Heart right ventricle (tissue), 16 donors: ENCODE data around the gene NOG. TPM values are rescaled to one million over a fixed set of nuclear protein-coding genes. Genes with fewer than 3 reads are reported as not detected.

Source experiments
- ATAC-seq, 8 donors: fragments of 200-7000 bp; cut with Tn5 transposase; one replicate each; pipeline ENCODE4 v1.9.1; 2020; ENCODE audit warnings: mild to moderate bottlenecking in 8 of 8, moderate library complexity in 8 of 8, moderate number of reproducible peaks in 1 of 8
- DNase-seq, 2 donors: peaks; one replicate each; pipeline ENCODE4 v3.0.0-alpha.2; 2020
- H3K27ac ChIP-seq, 10 donors: fragments of 200-600 bp; sonication (generic) in 2 of 10; one replicate each; pipeline versions ENCODE4 v1.5.0 to v1.8.0; 2020 to 2022; ENCODE audit warnings: mild to moderate bottlenecking in 3 of 10
- H3K27me3 ChIP-seq, 7 donors: fragments of 200-600 bp; one replicate each; pipeline ENCODE4 v1.8.0; 2021 to 2022; ENCODE audit warnings: mild to moderate bottlenecking in 2 of 7
- H3K36me3 ChIP-seq, 9 donors: fragments of 200-600 bp; sonication (generic) in 1 of 9; one replicate each; pipeline versions ENCODE4 v1.5.0 to v1.8.0; 2020 to 2022; ENCODE audit warnings: mild to moderate bottlenecking in 2 of 9
- H3K4me1 ChIP-seq, 9 donors: fragments of 200-600 bp; sonication (generic) in 1 of 9; one replicate each; pipeline versions ENCODE4 v1.5.0 to v1.8.0; 2020 to 2022; ENCODE audit warnings: mild to moderate bottlenecking in 4 of 9
- H3K4me3 ChIP-seq, 10 donors: fragments of 200-600 bp; sonication (generic) in 2 of 10; one replicate each; pipeline versions ENCODE4 v1.5.0 to v1.8.0; 2020 to 2022; ENCODE audit warnings: mild to moderate bottlenecking in 7 of 10, moderate library complexity in 2 of 10
- H3K9me3 ChIP-seq, 11 donors: fragments of 200-600 bp in 10 of 11; sonication (generic) in 2 of 11; one replicate each; pipeline versions ENCODE4 v1.5.0 to v1.8.0; 2013 to 2022; ENCODE audit warnings: mild to moderate bottlenecking in 2 of 11, control low read depth in 1 of 11, moderate library complexity in 1 of 11
- WGBS, 2 donors: extraction: QIAGEN DNeasy Blood & Tissue Kit; methylation state at CpG; one replicate each; pipeline ENCODE4 v1.1.7; 2013; ENCODE audit warnings: inconsistent platforms in 1 of 2; 5-methylcytosine and 5-hydroxymethylcytosine counted together
- intact Hi-C, 10 donors: fragments of 100-400 bp; cut with DNase I; formaldehyde crosslinking; loops; one replicate each; pipeline versions ENCODE4 v1.11.1 to v1.14.2; 2022
- polyA plus RNA-seq, 2 donors: library from polyadenylated mRNA; stranded (reverse); fragments of 200-250 nt; gene quantifications; one replicate each; pipeline ENCODE4 v1.2.3, GENCODE V29; 2013
- total RNA-seq, 10 donors: library from RNA; stranded (reverse); fragmentation: NEBNext Ultra II Directional in 3 of 10; extraction: Animal tissue kit (Norgen Biotek cat#: 25700) in 3 of 10; gene quantifications; one replicate each; pipeline versions ENCODE4 v1.2.1 to v1.2.4, GENCODE V29; 2021 to 2023
- TF ChIP-seq, protein P1 (sequence below), 9 donors: fragments of 200-600 bp; sonication (generic) in 2 of 9; IDR thresholded peaks; one replicate each; pipeline versions ENCODE4 v1.5.0 to v1.8.0; 2021 to 2022; ENCODE audit warnings: antibody characterized with exemption in 9 of 9, mild to moderate bottlenecking in 5 of 9, moderate library complexity in 1 of 9
- donor health status: Arrhythmogenic right ventricular cardiomyopathy.
- donor health status: ischemic (EF 13 %, LVEDD 7.1; RV severe dilation, severe dysfunction).
- donor health status: healthy with polysubstance abuse.
- donor health status: DM: no; HTN: yes; CAD: no.
- donor health status: DM: no; HTN: no; CAD: no.
- donor health status: ischemic (EF 25% LVEDD 6.9; RV normal size, moderate dysfunction).
- donor health status: ischemic (EF 25% LVEDD 5.7; RV mildly dilated, moderate dysfunction).
- donor health status: healthy.
- donor health status: DM: yes; HTN: yes; CAD: no.
- donor health status: Ischemic cardiomyopathy.
- donor health status: ischemic (EF 35%, LVEDD 5.7; RV mildly dilated, moderate dysfunction).
- donor health status: nonischemic (EF 11% LVEDD 7.7; RV severe dilation, severe dysfunction).
- donor health status: DM: yes; HTN: yes; CAD: no.
- donor health status: PGD.
- donor health status: ischemic (EF 29% LVEDD 5.4; RV normal size, mild dysfunction).
- donor health status: nonischemic (EF 23%, LVEDD 6.1; RV moderate dilation, normal function).

Gene NOG
- total and polyA plus RNA-seq, 12 donors, result 0.11 to 0.48 (median 0.16) TPM; not detected in 1

DNA sequence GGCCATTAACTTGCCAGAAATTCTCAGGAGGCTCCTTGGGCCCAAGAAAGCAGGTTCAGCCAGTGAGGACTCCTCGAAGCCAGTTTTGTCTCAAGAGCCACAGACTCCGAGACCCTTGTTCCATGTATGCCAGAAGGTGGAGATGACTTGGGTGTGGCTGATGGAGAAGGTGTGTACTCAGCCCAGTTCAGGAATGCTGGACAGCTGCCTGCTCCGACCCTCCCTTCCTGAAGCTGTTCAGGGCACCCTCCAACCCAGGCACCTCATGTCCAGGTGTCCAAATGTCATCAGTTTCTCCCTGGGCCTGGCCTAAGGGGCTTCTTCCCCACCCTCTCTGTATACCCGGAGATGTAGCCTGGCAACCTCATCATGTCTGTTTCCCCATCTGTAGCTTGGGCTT lies 40.2 kb downstream of the NOG start:
- no peaks in the 10 kb centered on the region for H3K36me3 ChIP-seq
- H3K27me3 ChIP-seq, result peaks cover 0 to 49% (median 32%) of the 10 kb centered on the region in 7 donors
- no peak overlapping the region for H3K4me3 ChIP-seq
- H3K4me1 ChIP-seq, result no peaks in the 10 kb centered on the region
- no peaks in the 10 kb centered on the region for H3K9me3 ChIP-seq
- DNase-seq (no peak), ATAC-seq (no peak)
- no peak overlapping the region for H3K27ac ChIP-seq
- intact Hi-C loops, result loop anchor here in 1 of 10 donors (10.0 kb wide), 1 partner anchor 1549 kb away; no protein-coding TSS in a partner anchor
- TF ChIP-seq, protein P1, sequence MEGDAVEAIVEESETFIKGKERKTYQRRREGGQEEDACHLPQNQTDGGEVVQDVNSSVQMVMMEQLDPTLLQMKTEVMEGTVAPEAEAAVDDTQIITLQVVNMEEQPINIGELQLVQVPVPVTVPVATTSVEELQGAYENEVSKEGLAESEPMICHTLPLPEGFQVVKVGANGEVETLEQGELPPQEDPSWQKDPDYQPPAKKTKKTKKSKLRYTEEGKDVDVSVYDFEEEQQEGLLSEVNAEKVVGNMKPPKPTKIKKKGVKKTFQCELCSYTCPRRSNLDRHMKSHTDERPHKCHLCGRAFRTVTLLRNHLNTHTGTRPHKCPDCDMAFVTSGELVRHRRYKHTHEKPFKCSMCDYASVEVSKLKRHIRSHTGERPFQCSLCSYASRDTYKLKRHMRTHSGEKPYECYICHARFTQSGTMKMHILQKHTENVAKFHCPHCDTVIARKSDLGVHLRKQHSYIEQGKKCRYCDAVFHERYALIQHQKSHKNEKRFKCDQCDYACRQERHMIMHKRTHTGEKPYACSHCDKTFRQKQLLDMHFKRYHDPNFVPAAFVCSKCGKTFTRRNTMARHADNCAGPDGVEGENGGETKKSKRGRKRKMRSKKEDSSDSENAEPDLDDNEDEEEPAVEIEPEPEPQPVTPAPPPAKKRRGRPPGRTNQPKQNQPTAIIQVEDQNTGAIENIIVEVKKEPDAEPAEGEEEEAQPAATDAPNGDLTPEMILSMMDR (IDR thresholded peaks at IDR 0.05), result no peak
- WGBS, 2 donors, result 81 to 82% methylated on average over 4 of the region's 4 CpGs

- Histone ChIP-seq H3K27ac (no peak overlapping the region), H3K27me3 (peaks cover 0 to 51% (median 42%) of the 10 kb centered on the region in 7 donors), H3K4me1 (no peaks in the 10 kb centered on the region), H3K4me3 (no peak overlapping the region), H3K36me3 (no peaks in the 10 kb centered on the region), H3K9me3 (no peaks in the 10 kb centered on the region)
- TF ChIP-seq, protein P1 (IDR thresholded peaks at IDR 0.05), result no peak
- 63 to 80% methylated on average over 1 of the region's 1 CpG for WGBS, 2 donors
- DNase-seq, result no peak
- no peak for ATAC-seq
- intact Hi-C loops, result loop anchor here in 1 of 10 donors (10.0 kb wide), 1 partner anchor 1551 kb away; no protein-coding TSS in a partner anchor
Measured at GRCh38 chr17:56635641-56636040, 42.1 kb downstream of the NOG start.

GRCh38 chr17:56636265-56636664 lies 42.8 kb downstream of the NOG start:
- Histone ChIP-seq H3K27ac (no peak overlapping the region), H3K4me3 (no peak overlapping the region), H3K9me3 (no peaks in the 10 kb centered on the region), H3K4me1 (no peaks in the 10 kb centered on the region), H3K36me3 (no peaks in the 10 kb centered on the region), H3K27me3 (peaks cover 0 to 51% (median 42%) of the 10 kb centered on the region in 7 donors)
- no peak for ATAC-seq
- DNase-seq, result no peak
- intact Hi-C loops, result loop anchor here in 1 of 10 donors (10.0 kb wide), 1 partner anchor 1551 kb away; no protein-coding TSS in a partner anchor
- 65 to 71% methylated on average over 3 of the region's 3 CpGs for WGBS, 2 donors
- TF ChIP-seq, protein P1 (IDR thresholded peaks at IDR 0.05), result no peak

DNA sequence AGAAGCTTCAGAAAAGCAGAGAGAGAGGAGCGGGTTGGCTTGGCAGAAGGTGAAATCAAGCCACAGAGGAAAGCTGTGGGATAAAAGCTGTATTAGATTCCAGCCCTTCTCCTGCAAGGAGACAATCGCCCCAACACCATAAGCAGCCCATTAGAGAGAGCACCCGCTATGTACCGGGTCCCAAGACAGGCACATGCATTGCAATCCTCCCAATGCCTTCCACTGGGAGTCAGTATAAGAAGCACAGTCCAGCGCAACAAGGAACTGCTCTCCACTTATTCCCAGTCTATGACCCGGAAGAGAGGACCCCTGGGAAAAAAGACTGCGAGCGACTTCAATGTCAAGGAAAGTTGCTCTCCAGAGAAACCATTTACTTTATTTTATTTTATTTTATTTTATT lies 43.8 kb downstream of the NOG start:
- Histone ChIP-seq H3K4me1 (no peaks in the 10 kb centered on the region), H3K4me3 (no peak overlapping the region), H3K9me3 (no peaks in the 10 kb centered on the region), H3K27ac (no peak overlapping the region), H3K27me3 (peaks cover 0 to 53% (median 33%) of the 10 kb centered on the region in 7 donors), H3K36me3 (no peaks in the 10 kb centered on the region)
- ATAC-seq (no peak), DNase-seq (no peak)
- TF ChIP-seq, protein P1 (IDR thresholded peaks at IDR 0.05), result no peak
- intact Hi-C loops, result loop anchor here in 1 of 10 donors (10.0 kb wide), 1 partner anchor 1552 kb away; no protein-coding TSS in a partner anchor
- WGBS, 2 donors, result 74 to 79% methylated on average over 8 of the region's 8 CpGs
